Activated naive CD8-positive, alpha-beta T cell treated with anti-CD3 and anti-CD28 coated beads, Interleukin-2, amount 50 U/mL, for 24 hours (primary cell): ENCODE results near the gene PAPPA2.

ENCODE experiments used
- ATAC-seq: fragments of 150-1000 bp; cut with Tn5 transposase; one replicate; pipeline ENCODE4 v1.10.0; 2021
- DNase-seq: peaks from one replicate; pipeline ENCODE4 v3.0.0; 2021
- H3K27ac Mint-ChIP-seq: one replicate; pipeline ENCODE4 v1.8.0; 2021; ENCODE audit warnings: mild to moderate bottlenecking, mixed read lengths
- H3K27me3 Mint-ChIP-seq: one replicate; pipeline ENCODE4 v1.8.0; 2021; ENCODE audit warnings: mixed read lengths
- H3K36me3 Mint-ChIP-seq: one replicate; pipeline ENCODE4 v1.8.0; 2021; ENCODE audit warnings: low read depth, mixed read lengths
- H3K4me1 Mint-ChIP-seq: one replicate; pipeline ENCODE4 v1.8.0; 2021; ENCODE audit warnings: mixed read lengths
- H3K4me3 Mint-ChIP-seq: one replicate; pipeline ENCODE4 v1.8.0; 2021; ENCODE audit warnings: mild to moderate bottlenecking, moderate library complexity, mixed read lengths
- H3K9me3 Mint-ChIP-seq: one replicate; pipeline ENCODE4 v1.8.0; 2021; ENCODE audit warnings: mixed read lengths

PAPPA2 gene

DNA sequence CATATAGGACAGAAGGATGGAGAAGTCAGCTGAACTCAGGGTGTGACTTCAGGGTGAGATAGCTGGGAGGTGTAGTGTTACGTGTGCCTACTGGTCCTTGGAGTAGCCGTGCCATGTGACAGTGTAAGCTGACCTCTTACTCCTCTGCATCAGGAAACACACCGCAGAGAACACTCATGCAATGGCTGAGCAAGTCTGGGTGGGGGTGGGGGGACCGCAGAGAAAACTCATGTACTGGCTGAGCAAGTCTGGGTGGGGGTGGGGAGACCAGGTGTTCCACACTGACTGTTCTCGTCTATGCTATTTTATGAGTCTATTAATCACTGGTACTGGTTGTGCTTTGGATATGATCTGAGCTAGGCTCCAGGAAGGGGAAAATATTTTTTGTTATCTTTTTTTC lies 233.1 kb downstream of the PAPPA2 start:
- ATAC-seq: no peak
- Mint-ChIP-seq H3K27ac (no peak overlapping the region), H3K4me1 (no peaks in the 10 kb centered on the region), H3K27me3 (peaks cover 2% of the 10 kb centered on the region), H3K36me3 (no peaks in the 10 kb centered on the region), H3K9me3 (no peaks in the 10 kb centered on the region), H3K4me3 (no peak overlapping the region)
- DNase-seq: no peak

DNA sequence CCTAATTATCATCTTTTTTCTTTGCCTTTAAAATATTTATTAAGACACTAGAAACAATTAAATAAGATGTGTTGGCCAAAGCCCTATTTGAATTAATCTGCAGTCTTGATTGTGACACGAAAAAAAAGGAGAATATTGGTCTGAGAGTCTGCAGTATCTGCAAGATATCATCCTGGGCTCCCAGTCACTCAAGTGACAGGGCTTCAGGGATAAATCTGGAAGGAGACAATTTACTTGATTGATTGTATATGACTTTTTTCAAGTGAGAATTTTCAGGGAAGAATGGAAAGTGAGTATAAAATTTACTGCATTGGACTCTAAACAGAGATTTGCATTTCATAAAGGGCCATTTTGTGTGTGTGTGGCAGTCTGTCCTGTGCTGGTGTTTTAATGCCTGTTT lies 233.7 kb downstream of the PAPPA2 start:
- DNase-seq (no peak), ATAC-seq (no peak)
- Mint-ChIP-seq H3K9me3 (no peaks in the 10 kb centered on the region), H3K27me3 (peaks cover 2% of the 10 kb centered on the region), H3K4me3 (no peak overlapping the region), H3K4me1 (no peaks in the 10 kb centered on the region), H3K27ac (no peak overlapping the region), H3K36me3 (no peaks in the 10 kb centered on the region)

DNA sequence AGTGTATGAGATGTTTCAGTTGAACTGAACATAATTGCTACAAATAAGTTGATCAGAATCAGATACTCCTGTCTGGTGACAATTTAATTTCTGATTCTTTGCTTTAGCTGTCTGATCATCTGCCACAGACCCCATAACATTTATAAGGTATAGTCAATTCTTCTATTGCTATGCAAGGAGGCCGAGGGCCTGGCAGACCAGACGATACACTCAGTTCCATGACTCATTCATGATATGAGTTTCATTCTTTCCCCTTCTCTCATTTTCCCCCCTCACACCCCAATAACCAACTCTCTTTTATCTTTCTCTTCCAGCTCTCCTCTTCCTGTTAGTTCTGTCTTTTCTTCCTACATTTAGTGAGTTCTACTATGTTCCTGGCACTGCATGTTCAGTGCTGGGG lies 236.8 kb downstream of the PAPPA2 start:
- H3K27me3 Mint-ChIP-seq: peaks cover 2% of the 10 kb centered on the region
- no peaks in the 10 kb centered on the region for H3K4me1 Mint-ChIP-seq
- no peak overlapping the region for H3K4me3 Mint-ChIP-seq
- no peak overlapping the region for H3K27ac Mint-ChIP-seq
- H3K9me3 Mint-ChIP-seq: no peaks in the 10 kb centered on the region
- no peaks in the 10 kb centered on the region for H3K36me3 Mint-ChIP-seq
- ATAC-seq (peak; percentile 33), DNase-seq (no peak)

- no peaks in the 10 kb centered on the region for H3K9me3 Mint-ChIP-seq
- H3K4me3 Mint-ChIP-seq: no peak overlapping the region
- H3K27me3 Mint-ChIP-seq: no peaks in the 10 kb centered on the region
- DNase-seq: no peak
- H3K4me1 Mint-ChIP-seq: no peaks in the 10 kb centered on the region
- H3K36me3 Mint-ChIP-seq: no peaks in the 10 kb centered on the region
- H3K27ac Mint-ChIP-seq: no peak overlapping the region
- ATAC-seq: no peak
These were observed 238.3 kb downstream of the PAPPA2 start for GRCh38 chr1:176701151-176701866.

DNA sequence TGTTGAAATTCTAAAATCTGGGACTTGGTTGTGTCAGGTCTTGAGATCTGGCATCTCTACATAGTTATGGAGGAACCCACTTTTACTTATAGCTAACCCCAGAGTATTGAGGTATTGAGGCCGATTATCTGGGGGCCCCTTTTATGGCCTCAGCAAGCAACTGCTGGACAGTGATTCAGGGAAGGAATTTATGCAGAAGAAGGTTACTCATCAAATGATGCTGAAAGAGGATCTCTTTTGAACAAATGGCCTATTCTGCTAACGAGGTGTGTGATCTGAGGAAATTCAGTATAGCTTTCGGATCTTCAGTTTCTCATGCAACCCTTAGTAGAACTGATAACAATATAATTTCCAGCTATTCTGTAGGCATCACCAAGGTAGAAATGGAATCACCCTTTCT lies 239.9 kb downstream of the PAPPA2 start:
- ATAC-seq: no peak
- H3K9me3 Mint-ChIP-seq: no peaks in the 10 kb centered on the region
- no peak overlapping the region for H3K4me3 Mint-ChIP-seq

GRCh38 chr1:176705585-176705984 lies 242.6 kb downstream of the PAPPA2 start:
- Mint-ChIP-seq H3K4me1 (no peaks in the 10 kb centered on the region), H3K27me3 (no peaks in the 10 kb centered on the region), H3K4me3 (no peak overlapping the region), H3K36me3 (no peaks in the 10 kb centered on the region), H3K9me3 (no peaks in the 10 kb centered on the region), H3K27ac (no peak overlapping the region)
- DNase-seq (no peak), ATAC-seq (no peak)

More for the DNA sequence above, 239.9 kb downstream of the PAPPA2 start:
- Mint-ChIP-seq H3K36me3 (no peaks in the 10 kb centered on the region), H3K27ac (no peak overlapping the region), H3K4me1 (no peaks in the 10 kb centered on the region), H3K27me3 (no peaks in the 10 kb centered on the region)
- no peak for DNase-seq

DNA sequence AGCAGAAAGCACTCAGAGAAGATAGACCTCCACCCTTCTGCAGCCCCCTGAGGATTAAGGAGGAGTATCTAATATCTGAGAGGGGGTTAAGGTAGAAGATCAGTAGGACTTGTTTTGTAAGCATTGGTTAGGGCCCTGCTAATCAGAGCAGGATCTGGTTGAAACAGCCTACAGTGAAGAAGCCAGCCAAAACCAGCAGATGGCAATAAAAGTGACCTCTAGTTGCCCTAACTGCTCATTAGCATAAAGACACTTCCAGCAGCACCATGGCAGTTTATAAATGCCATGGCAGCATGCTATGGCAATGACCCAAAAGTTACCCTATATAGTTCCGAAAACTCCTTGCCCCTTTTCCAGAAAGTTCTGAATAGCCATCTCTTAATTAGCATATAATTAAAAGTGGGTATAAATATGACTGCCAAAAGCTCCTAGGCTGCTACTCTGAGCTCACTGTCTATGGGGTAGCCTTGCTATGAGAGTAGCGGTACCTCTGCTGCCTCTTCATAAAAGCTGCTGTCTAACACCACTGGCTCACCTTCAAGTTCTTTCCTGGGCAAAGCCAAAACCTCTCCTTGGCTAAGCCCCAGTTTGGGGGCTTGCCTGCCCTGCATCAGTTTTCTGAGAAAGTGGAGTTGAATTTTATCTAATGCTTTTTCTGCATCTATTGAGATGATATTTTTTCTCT lies 254.2 kb downstream of the PAPPA2 start:
- H3K36me3 Mint-ChIP-seq: no peaks in the 10 kb centered on the region
- DNase-seq: no peak
- no peaks in the 10 kb centered on the region for H3K9me3 Mint-ChIP-seq

DNA sequence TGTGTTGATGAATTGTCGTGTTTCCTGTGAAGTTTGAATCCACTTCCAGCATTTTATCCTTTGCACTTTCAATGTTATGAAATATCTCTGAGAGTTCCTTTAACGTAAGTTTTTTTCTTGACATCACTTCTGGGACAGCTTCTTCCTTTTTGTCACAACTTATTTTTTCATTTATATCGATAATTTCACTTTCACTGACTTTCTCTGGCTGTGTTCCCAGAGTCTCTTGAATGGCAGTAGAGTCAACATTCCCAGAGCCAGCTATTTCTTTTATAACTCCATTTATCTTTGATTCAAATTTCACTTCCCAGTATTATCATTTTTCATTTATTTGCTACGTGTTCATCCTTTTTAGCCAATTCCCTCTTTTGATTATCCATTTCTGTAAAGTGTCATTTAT lies 256.5 kb downstream of the PAPPA2 start:
- ATAC-seq: no peak
- Mint-ChIP-seq H3K27ac (no peak overlapping the region), H3K4me3 (no peak overlapping the region), H3K9me3 (no peaks in the 10 kb centered on the region), H3K4me1 (no peaks in the 10 kb centered on the region), H3K36me3 (no peaks in the 10 kb centered on the region), H3K27me3 (peaks cover 6% of the 10 kb centered on the region)
- DNase-seq: no peak

More for the DNA sequence above, 254.2 kb downstream of the PAPPA2 start:
- H3K4me3 Mint-ChIP-seq: no peak overlapping the region
- peaks cover 6% of the 10 kb centered on the region for H3K27me3 Mint-ChIP-seq
- no peaks in the 10 kb centered on the region for H3K4me1 Mint-ChIP-seq
- no peak for ATAC-seq
- no peak overlapping the region for H3K27ac Mint-ChIP-seq

GRCh38 chr1:176720838-176721237 lies 257.9 kb downstream of the PAPPA2 start:
- Mint-ChIP-seq H3K27ac (no peak overlapping the region), H3K4me1 (no peaks in the 10 kb centered on the region)

GRCh38 chr1:176733661-176734060 lies 270.7 kb downstream of the PAPPA2 start:
- H3K4me3 Mint-ChIP-seq: no peak overlapping the region
- H3K36me3 Mint-ChIP-seq: no peaks in the 10 kb centered on the region
- peaks cover 2% of the 10 kb centered on the region for H3K27me3 Mint-ChIP-seq
- DNase-seq (no peak), ATAC-seq (no peak)
- H3K27ac Mint-ChIP-seq: no peak overlapping the region
- no peaks in the 10 kb centered on the region for H3K4me1 Mint-ChIP-seq
- H3K9me3 Mint-ChIP-seq: no peaks in the 10 kb centered on the region

More at GRCh38 chr1:176720838-176721237, 257.9 kb downstream of the PAPPA2 start:
- Mint-ChIP-seq H3K27me3 (peaks cover 6% of the 10 kb centered on the region), H3K9me3 (no peaks in the 10 kb centered on the region), H3K4me3 (no peak overlapping the region), H3K36me3 (no peaks in the 10 kb centered on the region)
- DNase-seq (no peak), ATAC-seq (no peak)

GRCh38 chr1:176735201-176735600 lies 272.2 kb downstream of the PAPPA2 start:
- Mint-ChIP-seq H3K36me3 (no peaks in the 10 kb centered on the region), H3K4me3 (no peak overlapping the region), H3K4me1 (no peaks in the 10 kb centered on the region), H3K27me3 (peaks cover 2% of the 10 kb centered on the region), H3K9me3 (no peaks in the 10 kb centered on the region), H3K27ac (no peak overlapping the region)
- DNase-seq: no peak
- ATAC-seq: no peak

- Mint-ChIP-seq H3K36me3 (no peaks in the 10 kb centered on the region), H3K4me1 (no peaks in the 10 kb centered on the region), H3K4me3 (no peak overlapping the region), H3K27me3 (peaks cover 2% of the 10 kb centered on the region), H3K9me3 (no peaks in the 10 kb centered on the region), H3K27ac (no peak overlapping the region)
- DNase-seq (no peak), ATAC-seq (no peak)
These were observed 273.0 kb downstream of the PAPPA2 start for GRCh38 chr1:176736015-176736414.

DNA sequence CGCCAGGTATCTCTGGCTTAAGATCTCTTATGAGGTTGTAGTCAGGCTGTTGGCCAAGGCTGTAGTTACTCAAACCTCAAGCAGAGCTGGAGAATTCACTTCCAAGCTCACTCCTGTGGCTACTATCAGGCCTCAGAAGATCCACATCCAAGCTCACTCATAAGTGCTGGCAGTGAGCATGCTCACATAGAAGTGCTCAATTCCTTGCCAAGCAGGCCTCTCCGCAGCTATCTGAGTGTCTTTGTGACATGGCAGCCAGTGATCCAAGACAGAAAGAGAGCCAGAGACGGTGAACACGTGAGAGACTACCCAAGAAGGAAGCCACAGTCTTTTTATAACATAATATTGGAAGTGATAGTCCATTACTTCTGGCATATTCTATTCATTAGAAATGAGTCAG lies 278.2 kb downstream of the PAPPA2 start:
- no peaks in the 10 kb centered on the region for H3K36me3 Mint-ChIP-seq
- ATAC-seq: no peak

DNA sequence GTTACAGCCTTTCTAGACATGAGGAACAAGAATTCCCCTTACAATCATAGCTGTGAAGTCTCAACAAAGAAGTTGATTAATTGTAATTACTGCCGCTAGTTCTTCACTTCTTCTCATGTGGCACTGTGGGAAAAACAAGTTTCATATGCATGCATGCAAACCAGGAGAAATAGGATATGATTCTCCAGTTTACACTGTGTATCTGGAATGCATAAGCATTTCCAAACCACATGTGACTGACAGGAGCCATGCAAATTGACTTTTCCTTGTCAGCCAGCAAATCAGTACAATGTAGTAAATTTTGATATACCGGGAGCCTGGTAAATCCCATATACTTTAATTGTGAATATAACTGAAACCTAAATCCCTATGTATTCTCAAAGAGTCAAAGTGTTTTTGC lies 279.3 kb downstream of the PAPPA2 start:
- H3K36me3 Mint-ChIP-seq: no peaks in the 10 kb centered on the region
- H3K4me1 Mint-ChIP-seq: no peaks in the 10 kb centered on the region
- peaks cover 2% of the 10 kb centered on the region for H3K27me3 Mint-ChIP-seq
- no peak for ATAC-seq
- no peak overlapping the region for H3K4me3 Mint-ChIP-seq
- DNase-seq: no peak
- no peaks in the 10 kb centered on the region for H3K9me3 Mint-ChIP-seq
- H3K27ac Mint-ChIP-seq: no peak overlapping the region

More for the DNA sequence above, 278.2 kb downstream of the PAPPA2 start:
- Mint-ChIP-seq H3K4me3 (no peak overlapping the region), H3K27ac (no peak overlapping the region), H3K9me3 (no peaks in the 10 kb centered on the region), H3K4me1 (no peaks in the 10 kb centered on the region), H3K27me3 (peaks cover 2% of the 10 kb centered on the region)
- no peak for DNase-seq

- Mint-ChIP-seq H3K27ac (no peak overlapping the region), H3K9me3 (no peaks in the 10 kb centered on the region), H3K4me3 (no peak overlapping the region), H3K4me1 (no peaks in the 10 kb centered on the region), H3K36me3 (no peaks in the 10 kb centered on the region), H3K27me3 (peaks cover 2% of the 10 kb centered on the region)
- ATAC-seq: no peak
- no peak for DNase-seq
These were observed 281.2 kb downstream of the PAPPA2 start for GRCh38 chr1:176744142-176744541.
